B cell (primary cell): Measurements from ENCODE around the gene VPS45.

ENCODE experiments used
- CTCF ChIP-seq: fragments of 200-600 bp; IDR thresholded peaks from one replicate; pipeline ENCODE4 v1.8.0; 2022; ENCODE audit warnings: antibody characterized with exemption, mild to moderate bottlenecking
- EZH2 ChIP-seq: IDR thresholded peaks from 2 replicates; pipeline ENCODE4 v1.6.1; 2012; ENCODE audit warnings: borderline replicate concordance, low read depth, mild to moderate bottlenecking, moderate library complexity, low read length; ENCODE audit not compliant: insufficient read depth, poor library complexity, severe bottlenecking

DNA sequence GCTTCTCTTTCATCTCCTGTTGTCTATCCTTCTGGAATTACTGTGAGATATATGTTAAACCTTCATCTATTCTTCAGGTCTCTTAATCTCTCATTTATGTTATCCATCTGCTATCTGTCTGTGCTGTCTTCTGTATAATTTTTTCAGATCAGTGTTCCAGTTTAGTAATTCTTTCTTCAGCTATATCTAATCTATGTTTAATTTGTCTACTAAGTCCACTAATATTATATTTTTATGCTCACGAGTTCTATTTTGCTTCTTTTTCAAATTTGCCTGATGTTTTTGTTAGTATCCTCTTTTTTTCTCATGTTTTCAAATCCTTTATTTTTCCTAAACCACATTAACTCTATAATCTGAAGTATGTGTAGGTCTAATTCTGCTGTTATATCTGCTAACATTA, 47.5 kb downstream of the VPS45 start:
- TF ChIP-seq CTCF: no peak
- no peak for TF ChIP-seq EZH2
